Measurements from ENCODE around the gene NOTCH1.

GRCh38 chr9:136577941-136578625 lies 32.2 kb upstream of the NOTCH1 start:
- TF ChIP-seq JUN (CRISPR knock-in tag; IDR thresholded peaks at IDR 0.05) (no peak), FOXJ3 (CRISPR knock-in tag; IDR thresholded peaks at IDR 0.05; ENCODE audit: borderline replicate concordance) (no peak), ZNF121 (CRISPR knock-in tag; IDR thresholded peaks at IDR 0.05) (no peak), ZNF138 (CRISPR knock-in tag; conservative IDR thresholded peaks at IDR 0.05) (no peak), CTCF (IDR thresholded peaks at IDR 0.05) (no peak), KAT7 (CRISPR knock-in tag; IDR thresholded peaks at IDR 0.05; ENCODE audit: borderline replicate concordance) (no peak), NR3C1 (CRISPR knock-in tag; conservative IDR thresholded peaks at IDR 0.05; ENCODE audit: low read depth) (no peak), NR2C2 (CRISPR knock-in tag; IDR thresholded peaks at IDR 0.05) (no peak), FOXP4 (CRISPR knock-in tag; IDR thresholded peaks at IDR 0.05) (no peak), ZNF317 (CRISPR knock-in tag; IDR thresholded peaks at IDR 0.05; ENCODE audit: borderline replicate concordance, low read depth) (no peak)
- TF ChIP-seq, protein P1, sequence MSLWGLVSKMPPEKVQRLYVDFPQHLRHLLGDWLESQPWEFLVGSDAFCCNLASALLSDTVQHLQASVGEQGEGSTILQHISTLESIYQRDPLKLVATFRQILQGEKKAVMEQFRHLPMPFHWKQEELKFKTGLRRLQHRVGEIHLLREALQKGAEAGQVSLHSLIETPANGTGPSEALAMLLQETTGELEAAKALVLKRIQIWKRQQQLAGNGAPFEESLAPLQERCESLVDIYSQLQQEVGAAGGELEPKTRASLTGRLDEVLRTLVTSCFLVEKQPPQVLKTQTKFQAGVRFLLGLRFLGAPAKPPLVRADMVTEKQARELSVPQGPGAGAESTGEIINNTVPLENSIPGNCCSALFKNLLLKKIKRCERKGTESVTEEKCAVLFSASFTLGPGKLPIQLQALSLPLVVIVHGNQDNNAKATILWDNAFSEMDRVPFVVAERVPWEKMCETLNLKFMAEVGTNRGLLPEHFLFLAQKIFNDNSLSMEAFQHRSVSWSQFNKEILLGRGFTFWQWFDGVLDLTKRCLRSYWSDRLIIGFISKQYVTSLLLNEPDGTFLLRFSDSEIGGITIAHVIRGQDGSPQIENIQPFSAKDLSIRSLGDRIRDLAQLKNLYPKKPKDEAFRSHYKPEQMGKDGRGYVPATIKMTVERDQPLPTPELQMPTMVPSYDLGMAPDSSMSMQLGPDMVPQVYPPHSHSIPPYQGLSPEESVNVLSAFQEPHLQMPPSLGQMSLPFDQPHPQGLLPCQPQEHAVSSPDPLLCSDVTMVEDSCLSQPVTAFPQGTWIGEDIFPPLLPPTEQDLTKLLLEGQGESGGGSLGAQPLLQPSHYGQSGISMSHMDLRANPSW (CRISPR knock-in tag; conservative IDR thresholded peaks at IDR 0.05; ENCODE audit: low read depth), result no peak

All from WTC11 (cell line).